SK-N-SH (cell line): ENCODE measurements around the gene IL3. TPM values are rescaled to one million over a fixed set of nuclear protein-coding genes. Genes with fewer than 3 reads are reported as not detected.

Source experiments
- CTCF ChIA-PET: fragments of 300-600, 350-600 bp; formaldehyde crosslinking; extraction: SDS; loops from one replicate; lab custom pipeline; 2021; lab: Yijun Ruan, JAX
- POLR2A ChIA-PET: fragments of 350-600 bp; sonication (Branson Sonifier 250); formaldehyde crosslinking; extraction: SDS; loops from one replicate; lab custom pipeline; 2020; ENCODE audit warnings: antibody characterized with exemption, inconsistent platforms; lab: Yijun Ruan, JAX
- DNase-seq: peaks from one replicate; pipeline ENCODE4 v3.0.0; 2012
- H2AFZ ChIP-seq: fragments of 200-600 bp; sonication (generic); 2 replicates; pipeline ENCODE4 v1.8.1; 2016; ENCODE audit warnings: antibody characterized with exemption, mild to moderate bottlenecking, low read depth
- H3F3A ChIP-seq: fragments of 200-600 bp; sonication (generic); replicated peaks from 2 replicates; pipeline ENCODE3; 2016; ENCODE audit warnings: antibody characterized with exemption, mild to moderate bottlenecking; ENCODE audit not compliant: insufficient read depth
- H3K27ac ChIP-seq, 2 experiments: fragments of 200-500 bp in 1 of 2; fragments of 200-600 bp in 1 of 2; sonication (Bioruptor generic) in 1 of 2; sonication (generic), shearing (Covaris generic) in 1 of 2; 2 replicates each; pipeline versions ENCODE4 v1.5.1 to v1.6.1; 2014 to 2016; ENCODE audit warnings: low read depth in 2 of 2, inconsistent platforms in 1 of 2, low read length in 1 of 2, mild to moderate bottlenecking in 1 of 2, mixed read lengths in 1 of 2
- H3K27me3 ChIP-seq: fragments of 200-600 bp; sonication (generic), shearing (Covaris generic); 2 replicates; pipeline ENCODE4 v1.6.1; 2016; ENCODE audit warnings: mixed run types; ENCODE audit not compliant: insufficient read depth
- H3K36me3 ChIP-seq, 2 experiments: fragments of 200-500 bp in 1 of 2; fragments of 200-600 bp in 1 of 2; sonication (Bioruptor generic) in 1 of 2; sonication (generic) in 1 of 2; replicated peaks in 1 of 2; 2 replicates each; pipeline versions ENCODE3 to v1.5.1; 2014 to 2016; ENCODE audit warnings: low read length in 1 of 2, mild to moderate bottlenecking in 1 of 2; ENCODE audit not compliant: insufficient read depth in 2 of 2, control insufficient read depth in 1 of 2
- H3K4me1 ChIP-seq, 2 experiments: fragments of 200-500 bp in 1 of 2; fragments of 200-600 bp in 1 of 2; sonication (Bioruptor generic) in 1 of 2; sonication (generic), shearing (Covaris generic) in 1 of 2; 2 replicates each; pipeline versions ENCODE4 v1.5.1 to v1.6.1; 2014 to 2016; ENCODE audit warnings: low read depth in 1 of 2, low read length in 1 of 2, mixed run types in 1 of 2; ENCODE audit not compliant: insufficient read depth in 2 of 2, control insufficient read depth in 1 of 2
- H3K4me2 ChIP-seq: fragments of 200-600 bp; sonication (generic), shearing (Covaris generic); 2 replicates; pipeline ENCODE4 v1.6.1; 2017; ENCODE audit warnings: mixed run types
- H3K4me3 ChIP-seq, 2 experiments: fragments of 200-500 bp in 1 of 2; fragments of 200-600 bp in 1 of 2; sonication (Bioruptor generic) in 1 of 2; sonication (generic), shearing (Covaris generic) in 1 of 2; 2 replicates each; pipeline versions ENCODE4 v1.5.1 to v1.8.1; 2014 to 2016; ENCODE audit warnings: low read depth in 2 of 2, inconsistent platforms in 1 of 2, low read length in 1 of 2, mild to moderate bottlenecking in 1 of 2, mixed read lengths in 1 of 2, moderate library complexity in 1 of 2
- H3K79me2 ChIP-seq: fragments of 200-600 bp; sonication (generic); 2 replicates; pipeline ENCODE4 v1.8.1; 2017; ENCODE audit warnings: mild to moderate bottlenecking; ENCODE audit not compliant: insufficient read depth
- H3K9ac ChIP-seq: fragments of 200-600 bp; sonication (generic); 2 replicates; pipeline ENCODE4 v1.6.1; 2017; ENCODE audit warnings: mixed run types
- H3K9me2 ChIP-seq: fragments of 200-600 bp; sonication (generic); 2 replicates; pipeline ENCODE4 v1.6.1; 2017; ENCODE audit warnings: mixed run types
- H3K9me3 ChIP-seq: fragments of 200-600 bp; sonication (generic); 2 replicates; pipeline ENCODE4 v1.6.1; 2017; ENCODE audit warnings: mixed run types, mild to moderate bottlenecking, moderate library complexity
- H4K20me1 ChIP-seq: fragments of 200-600 bp; sonication (generic); 2 replicates; pipeline ENCODE4 v1.6.1; 2017; ENCODE audit warnings: mild to moderate bottlenecking, mixed run types; ENCODE audit not compliant: insufficient read depth
- CHD2 ChIP-seq: fragments of 150-350 bp; IDR thresholded peaks from 2 replicates; pipeline ENCODE4 v1.6.1; 2018; ENCODE audit warnings: low read length; ENCODE audit not compliant: partially characterized antibody
- ELF1 ChIP-seq: IDR thresholded peaks from 2 replicates; pipeline ENCODE4 v1.4.0; 2012
- GABPA ChIP-seq: IDR thresholded peaks from 2 replicates; pipeline ENCODE4 v1.4.0; 2012; ENCODE audit warnings: low read depth, mild to moderate bottlenecking
- GATA2 ChIP-seq: sonication (generic); formaldehyde crosslinking; IDR thresholded peaks from 2 replicates; pipeline ENCODE4 v1.5.0; 2020; ENCODE audit warnings: mild to moderate bottlenecking, missing genetic modification reagents
- JUND ChIP-seq: IDR thresholded peaks from 2 replicates; pipeline ENCODE4 v1.4.0; 2012
- POLR2AphosphoS5 ChIP-seq: IDR thresholded peaks from 2 replicates; pipeline ENCODE4 v1.6.1; 2012; ENCODE audit warnings: low read depth, low read length
- RAD21 ChIP-seq: IDR thresholded peaks from 2 replicates; pipeline ENCODE4 v1.6.1; 2012; ENCODE audit warnings: mild to moderate bottlenecking, low read length
- RXRA ChIP-seq: IDR thresholded peaks from 2 replicates; pipeline ENCODE4 v1.4.0; 2012; ENCODE audit warnings: low read depth, mild to moderate bottlenecking, borderline replicate concordance
- SIN3A ChIP-seq: IDR thresholded peaks from 2 replicates; pipeline ENCODE4 v1.6.1; 2012; ENCODE audit warnings: low read depth, mild to moderate bottlenecking, low read length, moderate library complexity, borderline replicate concordance
- SMC3 ChIP-seq: IDR thresholded peaks from 2 replicates; pipeline ENCODE4 v1.6.1; 2012; ENCODE audit warnings: low read depth, low read length, improper control_type of control experiment
- TCF12 ChIP-seq: IDR thresholded peaks from 2 replicates; pipeline ENCODE4 v1.4.0; 2012
- YY1 ChIP-seq: IDR thresholded peaks from 2 replicates; pipeline ENCODE4 v1.4.0; 2012; ENCODE audit warnings: low read depth, mild to moderate bottlenecking
- ZBTB33 ChIP-seq: IDR thresholded peaks from 2 replicates; pipeline ENCODE4 v1.4.0; 2012; ENCODE audit warnings: low read depth, borderline replicate concordance
- WGBS: methylation state at CpG from one replicate; pipeline ENCODE4 v1.1.6; 2017; ENCODE audit warnings: low lambda C conversion rate; 5-methylcytosine and 5-hydroxymethylcytosine counted together
- polyA plus RNA-seq, 3 experiments: library from polyadenylated mRNA; depleted of rRNA; stranded (reverse); fragments of >200 nt; gene quantifications; 2 replicates each; pipeline ENCODE4 v1.2.3, GENCODE V29; 2012
- TF ChIP-seq, protein P1 (sequence below): IDR thresholded peaks from 2 replicates; pipeline ENCODE4 v1.4.0; 2012; ENCODE audit warnings: low read depth
- TF ChIP-seq, protein P2 (sequence below): fragments of 150-350 bp; IDR thresholded peaks from 2 replicates; pipeline ENCODE4 v1.6.1; 2016; ENCODE audit warnings: mild to moderate bottlenecking, low read depth, low read length
- TF ChIP-seq, protein P3 (sequence below): IDR thresholded peaks from 2 replicates; pipeline ENCODE4; 2012

Gene IL3
- polyA plus RNA-seq, 1 of the 3 experiments (the other 2 are of a cell fraction) = not detected

GRCh38 chr5:132109494-132110053 lies 49.1 kb downstream of the IL3 start:
- no peak for DNase-seq
- no peaks in the 10 kb centered on the region for H4K20me1 ChIP-seq
- no peaks in the 10 kb centered on the region for H3K27me3 ChIP-seq
- H3K79me2 ChIP-seq = no peaks in the 10 kb centered on the region
- H3K4me1 ChIP-seq = peaks cover 3 to 13% of the 10 kb centered on the region in 2 experiments; a peak in 3 of 4 replicates
- no peak overlapping the region for H2AFZ ChIP-seq
- TF ChIP-seq TCF12 = no peak
- no peak for TF ChIP-seq JUND
- TF ChIP-seq ZBTB33 = no peak
- no peak for TF ChIP-seq YY1
- no peak for TF ChIP-seq POLR2AphosphoS5
- TF ChIP-seq, protein P1, sequence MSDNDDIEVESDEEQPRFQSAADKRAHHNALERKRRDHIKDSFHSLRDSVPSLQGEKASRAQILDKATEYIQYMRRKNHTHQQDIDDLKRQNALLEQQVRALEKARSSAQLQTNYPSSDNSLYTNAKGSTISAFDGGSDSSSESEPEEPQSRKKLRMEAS = no peak
- TF ChIP-seq, protein P2, sequence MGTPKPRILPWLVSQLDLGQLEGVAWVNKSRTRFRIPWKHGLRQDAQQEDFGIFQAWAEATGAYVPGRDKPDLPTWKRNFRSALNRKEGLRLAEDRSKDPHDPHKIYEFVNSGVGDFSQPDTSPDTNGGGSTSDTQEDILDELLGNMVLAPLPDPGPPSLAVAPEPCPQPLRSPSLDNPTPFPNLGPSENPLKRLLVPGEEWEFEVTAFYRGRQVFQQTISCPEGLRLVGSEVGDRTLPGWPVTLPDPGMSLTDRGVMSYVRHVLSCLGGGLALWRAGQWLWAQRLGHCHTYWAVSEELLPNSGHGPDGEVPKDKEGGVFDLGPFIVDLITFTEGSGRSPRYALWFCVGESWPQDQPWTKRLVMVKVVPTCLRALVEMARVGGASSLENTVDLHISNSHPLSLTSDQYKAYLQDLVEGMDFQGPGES = no peak
- no peak for TF ChIP-seq RXRA
- no peak for TF ChIP-seq RAD21
- no peak overlapping the region for H3K9ac ChIP-seq
- 66% methylated on average over 3 of the region's 3 CpGs for WGBS
- ChIA-PET POLR2A (no interaction called here), CTCF (no interaction called here)
- H3K9me3 ChIP-seq = no peaks in the 10 kb centered on the region
- no peak overlapping the region for H3K27ac ChIP-seq
- no peaks in the 10 kb centered on the region for H3K36me3 ChIP-seq
- H3K9me2 ChIP-seq = no peaks in the 10 kb centered on the region
- no peaks in the 10 kb centered on the region for H3F3A ChIP-seq
- no peak overlapping the region for H3K4me3 ChIP-seq
- no peak overlapping the region for H3K4me2 ChIP-seq

DNA sequence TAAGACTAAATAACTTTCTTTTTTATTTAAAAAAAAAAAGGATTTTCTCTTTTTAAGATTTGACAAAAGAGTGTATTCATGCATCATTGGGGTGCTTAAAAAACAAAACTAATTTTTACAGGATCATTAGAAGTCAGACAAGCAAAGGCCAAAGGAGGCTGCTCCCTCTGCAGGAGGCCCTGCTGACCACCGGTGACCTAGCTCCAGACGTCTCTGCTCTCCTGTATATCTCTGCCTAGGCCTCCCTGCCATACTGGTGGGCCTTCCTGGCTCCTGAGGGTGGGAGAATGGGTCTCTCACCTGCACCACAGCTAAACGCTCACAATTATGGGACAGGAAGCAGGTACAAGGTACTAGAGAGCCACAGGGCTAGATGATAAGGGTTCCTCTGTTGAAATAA lies 49.7 kb downstream of the IL3 start:
- H3K27ac ChIP-seq = no peak overlapping the region
- TF ChIP-seq, protein P2 = no peak
- no peak for TF ChIP-seq RAD21
- no peak for TF ChIP-seq GABPA
- no peak for TF ChIP-seq CHD2
- no peak for TF ChIP-seq SMC3
- no peak for TF ChIP-seq RXRA
- TF ChIP-seq ELF1 = no peak
- TF ChIP-seq GATA2 = no peak
- TF ChIP-seq SIN3A = no peak
- TF ChIP-seq POLR2AphosphoS5 = no peak
- TF ChIP-seq, protein P3, sequence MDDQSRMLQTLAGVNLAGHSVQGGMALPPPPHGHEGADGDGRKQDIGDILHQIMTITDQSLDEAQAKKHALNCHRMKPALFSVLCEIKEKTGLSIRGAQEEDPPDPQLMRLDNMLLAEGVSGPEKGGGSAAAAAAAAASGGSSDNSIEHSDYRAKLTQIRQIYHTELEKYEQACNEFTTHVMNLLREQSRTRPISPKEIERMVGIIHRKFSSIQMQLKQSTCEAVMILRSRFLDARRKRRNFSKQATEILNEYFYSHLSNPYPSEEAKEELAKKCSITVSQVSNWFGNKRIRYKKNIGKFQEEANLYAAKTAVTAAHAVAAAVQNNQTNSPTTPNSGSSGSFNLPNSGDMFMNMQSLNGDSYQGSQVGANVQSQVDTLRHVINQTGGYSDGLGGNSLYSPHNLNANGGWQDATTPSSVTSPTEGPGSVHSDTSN = no peak
- peaks cover 0 to 7% of the 10 kb centered on the region in 2 experiments; a peak in 1 of 4 replicates for H3K4me1 ChIP-seq
- H3K27me3 ChIP-seq = no peaks in the 10 kb centered on the region
- no peak overlapping the region for H3K9ac ChIP-seq
- DNase-seq = no peak
- H2AFZ ChIP-seq = no peak overlapping the region
- H3K9me3 ChIP-seq = no peaks in the 10 kb centered on the region
- H3F3A ChIP-seq = no peaks in the 10 kb centered on the region
- H4K20me1 ChIP-seq = no peaks in the 10 kb centered on the region
- POLR2A ChIA-PET = no interaction called here
- H3K9me2 ChIP-seq = no peaks in the 10 kb centered on the region
- H3K36me3 ChIP-seq = no peaks in the 10 kb centered on the region
- no peak overlapping the region for H3K4me3 ChIP-seq
- no peaks in the 10 kb centered on the region for H3K79me2 ChIP-seq
- no peak overlapping the region for H3K4me2 ChIP-seq
- WGBS = 85% methylated on average over 3 of the region's 3 CpGs
- CTCF ChIA-PET = no interaction called here
